Measurements from ENCODE around the gene THAP4. TPM values are rescaled to one million over a fixed set of nuclear protein-coding genes. Genes with fewer than 3 reads are reported as not detected.
A peak's percentile ranks its signal among the peaks of the same experiment; 100 is the strongest.

Gene THAP4
- total RNA-seq, 1 experiment from 2014 or later, result 88.6 TPM

GRCh38 chr2:241609859-241610793 lies 26.8 kb downstream of the THAP4 start:
- peak; percentile 99 for ATAC-seq
- POLR2A ChIA-PET, result interaction anchor here (1.0 to 1.4 kb wide), 2 partner anchors 51 to 77 kb away, joined by 3 to 6 read pairs; partner anchors contain the start of genes BOK and DTYMK
- H3K4me1 Mint-ChIP-seq, result peaks cover 13% of the 10 kb centered on the region
- CTCF ChIA-PET, result interaction anchor here (0.5 to 2.1 kb wide), 26 partner anchors 8 to 256 kb away, joined by 3 to 11 read pairs (median 3); partner anchors contain the start of genes ATG4B, DTYMK and ING5
- H3K27ac Mint-ChIP-seq, result peak overlapping the region; percentile 94
- no peaks in the 10 kb centered on the region for H3K27me3 Mint-ChIP-seq (ENCODE audit: low read depth)
- peaks cover 5% of the 10 kb centered on the region; the same call in 1 of the 2 replicates for H3K36me3 Mint-ChIP-seq
- no peaks in the 10 kb centered on the region for H3K9me3 Mint-ChIP-seq
- peak; percentile 97 for DNase-seq (ENCODE audit: low spot score)
- peak overlapping the region; percentile 81 for H3K4me3 Mint-ChIP-seq
- TF ChIP-seq SP1 (CRISPR knock-in tag; conservative IDR thresholded peaks at IDR 0.05) (peak; percentile 98), NFE2L1 (CRISPR knock-in tag; IDR thresholded peaks at IDR 0.05) (no peak; the same call in 1 of the 2 replicates), ZNF423 (CRISPR knock-in tag; IDR thresholded peaks at IDR 0.05) (no peak), JAZF1 (CRISPR knock-in tag; IDR thresholded peaks at IDR 0.05) (no peak), ZNF219 (CRISPR knock-in tag; IDR thresholded peaks at IDR 0.05; ENCODE audit: borderline replicate concordance) (no peak), CREB1 (CRISPR knock-in tag; IDR thresholded peaks at IDR 0.05) (no peak), ZBTB21 (CRISPR knock-in tag; IDR thresholded peaks at IDR 0.05; ENCODE audit: borderline replicate concordance) (no peak; the same call in 1 of the 2 replicates), JUN (CRISPR knock-in tag; IDR thresholded peaks at IDR 0.05) (0 out of 2 replicates have a peak, but pooled peaks have one; percentile 34), GABPB1 (CRISPR knock-in tag; IDR thresholded peaks at IDR 0.05) (peak; percentile 68), MLX (CRISPR knock-in tag; IDR thresholded peaks at IDR 0.05) (0 out of 2 replicates have a peak, but pooled peaks have one; percentile 67), MXD4 (CRISPR knock-in tag; IDR thresholded peaks at IDR 0.05; ENCODE audit: borderline replicate concordance) (no peak), AFF4 (CRISPR knock-in tag; IDR thresholded peaks at IDR 0.05; ENCODE audit: borderline replicate concordance) (no peak), ZNF121 (CRISPR knock-in tag; IDR thresholded peaks at IDR 0.05) (no peak), KAT7 (CRISPR knock-in tag; IDR thresholded peaks at IDR 0.05; ENCODE audit: borderline replicate concordance) (no peak), USF2 (CRISPR knock-in tag; IDR thresholded peaks at IDR 0.05) (peak; percentile 65; the same call in 1 of the 2 replicates), NR2C2 (CRISPR knock-in tag; IDR thresholded peaks at IDR 0.05) (no peak)
- TF ChIP-seq, protein P1, sequence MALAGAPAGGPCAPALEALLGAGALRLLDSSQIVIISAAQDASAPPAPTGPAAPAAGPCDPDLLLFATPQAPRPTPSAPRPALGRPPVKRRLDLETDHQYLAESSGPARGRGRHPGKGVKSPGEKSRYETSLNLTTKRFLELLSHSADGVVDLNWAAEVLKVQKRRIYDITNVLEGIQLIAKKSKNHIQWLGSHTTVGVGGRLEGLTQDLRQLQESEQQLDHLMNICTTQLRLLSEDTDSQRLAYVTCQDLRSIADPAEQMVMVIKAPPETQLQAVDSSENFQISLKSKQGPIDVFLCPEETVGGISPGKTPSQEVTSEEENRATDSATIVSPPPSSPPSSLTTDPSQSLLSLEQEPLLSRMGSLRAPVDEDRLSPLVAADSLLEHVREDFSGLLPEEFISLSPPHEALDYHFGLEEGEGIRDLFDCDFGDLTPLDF (CRISPR knock-in tag; IDR thresholded peaks at IDR 0.05), result no peak
- TF ChIP-seq, protein P2, sequence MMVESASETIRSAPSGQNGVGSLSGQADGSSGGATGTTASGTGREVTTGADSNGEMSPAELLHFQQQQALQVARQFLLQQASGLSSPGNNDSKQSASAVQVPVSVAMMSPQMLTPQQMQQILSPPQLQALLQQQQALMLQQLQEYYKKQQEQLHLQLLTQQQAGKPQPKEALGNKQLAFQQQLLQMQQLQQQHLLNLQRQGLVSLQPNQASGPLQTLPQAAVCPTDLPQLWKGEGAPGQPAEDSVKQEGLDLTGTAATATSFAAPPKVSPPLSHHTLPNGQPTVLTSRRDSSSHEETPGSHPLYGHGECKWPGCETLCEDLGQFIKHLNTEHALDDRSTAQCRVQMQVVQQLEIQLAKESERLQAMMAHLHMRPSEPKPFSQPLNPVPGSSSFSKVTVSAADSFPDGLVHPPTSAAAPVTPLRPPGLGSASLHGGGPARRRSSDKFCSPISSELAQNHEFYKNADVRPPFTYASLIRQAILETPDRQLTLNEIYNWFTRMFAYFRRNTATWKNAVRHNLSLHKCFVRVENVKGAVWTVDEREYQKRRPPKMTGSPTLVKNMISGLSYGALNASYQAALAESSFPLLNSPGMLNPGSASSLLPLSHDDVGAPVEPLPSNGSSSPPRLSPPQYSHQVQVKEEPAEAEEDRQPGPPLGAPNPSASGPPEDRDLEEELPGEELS (CRISPR knock-in tag; IDR thresholded peaks at IDR 0.05), result no peak
- TF ChIP-seq, protein P3, sequence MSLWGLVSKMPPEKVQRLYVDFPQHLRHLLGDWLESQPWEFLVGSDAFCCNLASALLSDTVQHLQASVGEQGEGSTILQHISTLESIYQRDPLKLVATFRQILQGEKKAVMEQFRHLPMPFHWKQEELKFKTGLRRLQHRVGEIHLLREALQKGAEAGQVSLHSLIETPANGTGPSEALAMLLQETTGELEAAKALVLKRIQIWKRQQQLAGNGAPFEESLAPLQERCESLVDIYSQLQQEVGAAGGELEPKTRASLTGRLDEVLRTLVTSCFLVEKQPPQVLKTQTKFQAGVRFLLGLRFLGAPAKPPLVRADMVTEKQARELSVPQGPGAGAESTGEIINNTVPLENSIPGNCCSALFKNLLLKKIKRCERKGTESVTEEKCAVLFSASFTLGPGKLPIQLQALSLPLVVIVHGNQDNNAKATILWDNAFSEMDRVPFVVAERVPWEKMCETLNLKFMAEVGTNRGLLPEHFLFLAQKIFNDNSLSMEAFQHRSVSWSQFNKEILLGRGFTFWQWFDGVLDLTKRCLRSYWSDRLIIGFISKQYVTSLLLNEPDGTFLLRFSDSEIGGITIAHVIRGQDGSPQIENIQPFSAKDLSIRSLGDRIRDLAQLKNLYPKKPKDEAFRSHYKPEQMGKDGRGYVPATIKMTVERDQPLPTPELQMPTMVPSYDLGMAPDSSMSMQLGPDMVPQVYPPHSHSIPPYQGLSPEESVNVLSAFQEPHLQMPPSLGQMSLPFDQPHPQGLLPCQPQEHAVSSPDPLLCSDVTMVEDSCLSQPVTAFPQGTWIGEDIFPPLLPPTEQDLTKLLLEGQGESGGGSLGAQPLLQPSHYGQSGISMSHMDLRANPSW (CRISPR knock-in tag; conservative IDR thresholded peaks at IDR 0.05; ENCODE audit: low read depth), result no peak
- TF ChIP-seq, protein P4, sequence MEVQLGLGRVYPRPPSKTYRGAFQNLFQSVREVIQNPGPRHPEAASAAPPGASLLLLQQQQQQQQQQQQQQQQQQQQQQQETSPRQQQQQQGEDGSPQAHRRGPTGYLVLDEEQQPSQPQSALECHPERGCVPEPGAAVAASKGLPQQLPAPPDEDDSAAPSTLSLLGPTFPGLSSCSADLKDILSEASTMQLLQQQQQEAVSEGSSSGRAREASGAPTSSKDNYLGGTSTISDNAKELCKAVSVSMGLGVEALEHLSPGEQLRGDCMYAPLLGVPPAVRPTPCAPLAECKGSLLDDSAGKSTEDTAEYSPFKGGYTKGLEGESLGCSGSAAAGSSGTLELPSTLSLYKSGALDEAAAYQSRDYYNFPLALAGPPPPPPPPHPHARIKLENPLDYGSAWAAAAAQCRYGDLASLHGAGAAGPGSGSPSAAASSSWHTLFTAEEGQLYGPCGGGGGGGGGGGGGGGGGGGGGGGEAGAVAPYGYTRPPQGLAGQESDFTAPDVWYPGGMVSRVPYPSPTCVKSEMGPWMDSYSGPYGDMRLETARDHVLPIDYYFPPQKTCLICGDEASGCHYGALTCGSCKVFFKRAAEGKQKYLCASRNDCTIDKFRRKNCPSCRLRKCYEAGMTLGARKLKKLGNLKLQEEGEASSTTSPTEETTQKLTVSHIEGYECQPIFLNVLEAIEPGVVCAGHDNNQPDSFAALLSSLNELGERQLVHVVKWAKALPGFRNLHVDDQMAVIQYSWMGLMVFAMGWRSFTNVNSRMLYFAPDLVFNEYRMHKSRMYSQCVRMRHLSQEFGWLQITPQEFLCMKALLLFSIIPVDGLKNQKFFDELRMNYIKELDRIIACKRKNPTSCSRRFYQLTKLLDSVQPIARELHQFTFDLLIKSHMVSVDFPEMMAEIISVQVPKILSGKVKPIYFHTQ (CRISPR knock-in tag; IDR thresholded peaks at IDR 0.05), result no peak

Data from WTC11 (cell line).